ENCODE data around the gene IGFL1.
"Not testable (repeated sequence)": the region's sequence is repeated elsewhere in the genome, so short reads cannot be mapped to it uniquely, and the experiment has no call there.

The IGFL1 gene

GRCh38 chr19:46273931-46274330 is 44.4 kb downstream of the IGFL1 start:
- not testable (repeated sequence) for FAIRE-seq

GRCh38 chr19:46279177-46279576 is 49.6 kb downstream of the IGFL1 start:
- no peak for FAIRE-seq

All from A204.1 (cell line).